K562 (cell line): ENCODE data around the gene USP11. TPM values are rescaled to one million over a fixed set of nuclear protein-coding genes. Genes with fewer than 3 reads are reported as not detected.

Experiments
- ATAC-seq: fragments of 200-7000 bp; cut with Tn5 transposase; 3 replicates; pipeline ENCODE4 v1.9.1; 2020; ENCODE audit warnings: moderate library complexity
- BruUV-seq: library from RNA; stranded (reverse); fragments of 400-500 nt; replicated peaks from 2 replicates; lab custom pipeline; 2021; lab: Mats Ljungman, UMichigan
- CTCF ChIA-PET: fragments of 300-600 bp; formaldehyde crosslinking; extraction: SDS; loops from one replicate; lab custom pipeline; 2021; ENCODE audit warnings: low intra/inter-chr PET ratio; lab: Yijun Ruan, JAX
- POLR2A ChIA-PET: fragments of 300-600, 350-650 bp; sonication (Branson Sonifier 250); formaldehyde crosslinking; extraction: SDS; loops from one replicate; lab custom pipeline; 2021; ENCODE audit warnings: antibody characterized with exemption, inconsistent platforms; lab: Yijun Ruan, JAX
- DNase-seq, 4 experiments: peaks; one replicate each; pipeline versions ENCODE4 v3.0.0 to v3.0.0-alpha.2; 2011 to 2018; ENCODE audit warnings: low spot score in 3 of 4, mixed read lengths in 3 of 4; ENCODE audit errors: extremely low read depth in 1 of 4
- FAIRE-seq: peaks from 2 replicates; lab custom pipeline; 2011; peaks lifted over from hg19 to GRCh38; lab: Jason Lieb, UNC
- H2AFZ ChIP-seq: 2 replicates; pipeline ENCODE4 v1.6.0; 2011; ENCODE audit warnings: low read depth, low read length, control low read depth, inconsistent platforms
- H3K27ac ChIP-seq: fragments of 200-600 bp; 3 replicates; pipeline ENCODE4 v1.8.0; 2011; ENCODE audit warnings: low read depth, mild to moderate bottlenecking, control low read depth, inconsistent platforms, low read length, moderate library complexity, mixed read lengths; ENCODE audit errors: extremely low read depth
- H3K27me3 ChIP-seq, 2 experiments: fragments of 300-600 bp in 1 of 2; 2 replicates in 1 of 2; 3 replicates in 1 of 2; pipeline versions ENCODE4 v1.6.0 to v1.8.0; 2011; ENCODE audit warnings: inconsistent platforms in 2 of 2, low read length in 2 of 2, mild to moderate bottlenecking in 1 of 2, mixed read lengths in 1 of 2, moderate library complexity in 1 of 2; ENCODE audit not compliant: control insufficient read depth in 2 of 2, insufficient read depth in 2 of 2
- H3K36me3 ChIP-seq: fragments of 300-600 bp; 3 replicates; pipeline ENCODE4 v1.8.0; 2011; ENCODE audit warnings: mild to moderate bottlenecking, low read length, inconsistent platforms; ENCODE audit not compliant: control insufficient read depth, insufficient read depth
- H3K4me1 ChIP-seq, 2 experiments: fragments of 200-600 bp in 1 of 2; replicated peaks in 1 of 2; 2 replicates in 1 of 2; 3 replicates in 1 of 2; pipeline versions ENCODE4 v1.5.1 to v1.8.0; 2011; ENCODE audit warnings: inconsistent platforms in 2 of 2, low read length in 2 of 2, mild to moderate bottlenecking in 1 of 2, mixed read lengths in 1 of 2, moderate library complexity in 1 of 2; ENCODE audit not compliant: control insufficient read depth in 2 of 2, insufficient read depth in 2 of 2
- H3K4me2 ChIP-seq: 2 replicates; pipeline ENCODE4 v1.6.1; 2011; ENCODE audit warnings: low read length, control low read depth, inconsistent platforms, mixed read lengths; ENCODE audit not compliant: insufficient read depth
- H3K4me3 ChIP-seq: fragments of 200-600 bp; sonication (generic), shearing (Covaris generic); 2 replicates; pipeline ENCODE4 v1.5.1; 2016; ENCODE audit warnings: control low read depth, inconsistent platforms
- H3K79me2 ChIP-seq: fragments of 200-600 bp; 3 replicates; pipeline ENCODE4 v1.8.0; 2011; ENCODE audit warnings: low read length, inconsistent platforms; ENCODE audit not compliant: control insufficient read depth, insufficient read depth
- H3K9ac ChIP-seq, 2 experiments: 2 replicates each; pipeline versions ENCODE4 v1.6.0 to v1.6.1; 2011; ENCODE audit warnings: low read depth in 2 of 2, low read length in 2 of 2, control low read depth in 1 of 2, inconsistent platforms in 1 of 2, mild to moderate bottlenecking in 1 of 2, mixed read lengths in 1 of 2; ENCODE audit not compliant: insufficient read depth in 1 of 2
- H3K9me1 ChIP-seq: one replicate; pipeline ENCODE4 v1.6.0; 2011; ENCODE audit warnings: inconsistent platforms, mild to moderate bottlenecking, low read length, moderate library complexity; ENCODE audit not compliant: control insufficient read depth, insufficient read depth
- H3K9me3 ChIP-seq: replicated peaks from 2 replicates; pipeline ENCODE4 v1.5.1; 2011; ENCODE audit warnings: low read depth, low read length, inconsistent platforms; ENCODE audit not compliant: control insufficient read depth, insufficient read depth
- H4K20me1 ChIP-seq: replicated peaks from 2 replicates; pipeline ENCODE4 v1.6.1; 2011; ENCODE audit warnings: low read length, inconsistent platforms, mixed read lengths; ENCODE audit not compliant: control insufficient read depth, insufficient read depth
- CCAR2 ChIP-seq: fragments of 200-400 bp; formaldehyde crosslinking; IDR thresholded peaks from 2 replicates; pipeline ENCODE4 v1.6.1; 2017; ENCODE audit warnings: mild to moderate bottlenecking, low read depth, low read length
- CEBPG ChIP-seq, 3 experiments: fragments of 200-800 bp in 1 of 3; sonication (Bioruptor generic) in 1 of 3; sonication (generic) in 1 of 3; formaldehyde crosslinking in 1 of 3; IDR thresholded peaks in 2 of 3; conservative IDR thresholded peaks in 1 of 3; 2 replicates each; pipeline versions ENCODE4 v1.6.1 to v1.8.0; 2016 to 2022; ENCODE audit warnings: missing compliant biosample characterization in 2 of 3, missing genetic modification characterization in 2 of 3, mild to moderate bottlenecking in 1 of 3, missing genetic modification reagents in 1 of 3
- GABPA ChIP-seq: fragments of 200-800 bp; sonication (Bioruptor generic); conservative IDR thresholded peaks from 2 replicates; pipeline ENCODE4 v1.6.1; 2016; ENCODE audit warnings: low read depth, missing genetic modification characterization, missing compliant biosample characterization
- KLF13 ChIP-seq: fragments of 450-650 bp; IDR thresholded peaks from 2 replicates; pipeline ENCODE4 v1.6.1; 2016; ENCODE audit warnings: missing genetic modification characterization, low read depth, mild to moderate bottlenecking, missing compliant biosample characterization, moderate library complexity, borderline replicate concordance
- ZNF175 ChIP-seq: fragments of 200-800 bp; sonication (Bioruptor generic); IDR thresholded peaks from 2 replicates; pipeline ENCODE4 v1.6.1; 2016; ENCODE audit warnings: low read depth, mild to moderate bottlenecking, missing genetic modification characterization, missing compliant biosample characterization
- ZNF408 ChIP-seq: fragments of 250-450 bp; sonication (Bioruptor Pico); IDR thresholded peaks from 2 replicates; pipeline ENCODE4 v1.4.0; 2020; ENCODE audit warnings: low read depth, mild to moderate bottlenecking, moderate library complexity
- ZNF584 ChIP-seq: fragments of 200-800 bp; sonication (Bioruptor generic); IDR thresholded peaks from 2 replicates; pipeline ENCODE4 v1.6.1; 2016; ENCODE audit warnings: low read depth, mild to moderate bottlenecking, missing genetic modification characterization, missing compliant biosample characterization
- ZNF609 ChIP-seq: sonication (generic); formaldehyde crosslinking; IDR thresholded peaks from 2 replicates; pipeline ENCODE4 v1.8.1; 2023; ENCODE audit warnings: missing genetic modification reagents, mild to moderate bottlenecking, borderline replicate concordance
- WGBS: fragments of 100-300 bp; shearing (Covaris generic); methylation state at CpG from one replicate; pipeline ENCODE4 v1.1.6; 2016; ENCODE audit warnings: low coverage, mixed read lengths; ENCODE audit not compliant: insufficient coverage; ENCODE audit errors: missing lambda C conversion rate; 5-methylcytosine and 5-hydroxymethylcytosine counted together
- in situ Hi-C: fragments of 300-500 bp; cut with MboI; formaldehyde crosslinking; loops from 4 replicates; pipeline ENCODE4 v1.15.0; 2018; ENCODE audit warnings: inconsistent platforms, mixed read lengths
- intact Hi-C: fragments of 100-400 bp; cut with micrococcal nuclease; formaldehyde crosslinking; loops from 2 replicates; pipeline ENCODE4 v1.14.2; 2022
- polyA plus RNA-seq, 8 experiments: library from polyadenylated mRNA; depleted of rRNA in 4 of 8; stranded (reverse) in 5 of 8; unstranded in 3 of 8; fragments of >200 nt; fragmentation: Nextera tagmentation in 2 of 8; fragmentation: Illumina TruSeq in 1 of 8; extraction: Ambion mirVana in 2 of 8; extraction: Trizol in 1 of 8; gene quantifications; 2 replicates each; pipeline versions ENCODE4 v1.2.1 to v1.2.3, GENCODE V29; 2011 to 2014; ENCODE audit warnings: inconsistent platforms in 1 of 8, missing spikeins in 1 of 8
- total RNA-seq, 7 experiments: library from RNA; depleted of rRNA in 6 of 7; stranded (reverse); fragments of >200 nt in 6 of 7; fragmentation: Illumina TruSeq in 2 of 7; extraction: Trizol in 2 of 7; gene quantifications; 2 replicates each; pipeline versions ENCODE4 v1.2.1 to v1.2.3, GENCODE V29; 2011 to 2021; ENCODE audit warnings: low replicate concordance in 1 of 7

The USP11 gene
- total and polyA plus RNA-seq, 9 of the 15 experiments (the other 6 are each of a cell fraction or from before 2014, with no cell fraction given), result 2.5 to 29.0 (median 11.7) TPM

- POLR2A ChIA-PET, result interaction anchor here (0.9 to 1.0 kb wide), 3 partner anchors 11 to 16 kb away, joined by 3 to 4 read pairs (median 4); no protein-coding TSS in a partner anchor
These were observed 20.2 kb upstream of the USP11 start for GRCh38 chrX:47212381-47213293.

More at GRCh38 chrX:47212381-47213293, 20.2 kb upstream of the USP11 start:
- intact Hi-C loops, result no loop called here
- DNase-seq, result no peak
- H4K20me1 ChIP-seq, result 0 out of 2 replicates have a peak, but pooled peaks cover 5% of the 10 kb centered on the region
- in situ Hi-C loops, result no loop called here
- no peaks in the 10 kb centered on the region for H3K79me2 ChIP-seq
- H3K4me1 ChIP-seq, result peaks cover 4 to 6% of the 10 kb centered on the region in 2 experiments; a peak in 3 of 5 replicates
- no peak overlapping the region for H3K4me3 ChIP-seq
- no peak for FAIRE-seq
- ATAC-seq, result no peak
- CTCF ChIA-PET, result no interaction called here
- 92% methylated on average over 9 of the region's 12 CpGs for WGBS
- no peak overlapping the region for H3K27ac ChIP-seq
- TF ChIP-seq ZNF584 (CRISPR knock-in tag), result 0 out of 2 replicates have a peak, but pooled peaks have one; percentile 75
- TF ChIP-seq CEBPG (CRISPR knock-in tag; IDR thresholded peaks at IDR 0.05), result no peak
- peak in 1 of 2 experiments; percentile 51; a peak in 1 of 4 replicates for TF ChIP-seq CEBPG (tag; conservative IDR thresholded peaks at IDR 0.05 in 1 of 2, IDR thresholded peaks at IDR 0.05 in 1 of 2)
- no peak for TF ChIP-seq ZNF175 (CRISPR knock-in tag)
- no peak for TF ChIP-seq KLF13
- TF ChIP-seq CCAR2, result no peak
- TF ChIP-seq ZNF408 (CRISPR knock-in tag), result no peak
- TF ChIP-seq GABPA (tag), result no peak
- no peak for TF ChIP-seq ZNF609
- H3K9me3 ChIP-seq, result no peaks in the 10 kb centered on the region
- no peaks in the 10 kb centered on the region for H3K27me3 ChIP-seq
- H3K9me1 ChIP-seq, result no peaks in the 10 kb centered on the region
- H2AFZ ChIP-seq, result no peak overlapping the region
- no TSS peak for BruUV-seq
- H3K9ac ChIP-seq, result no peak overlapping the region
- no peak overlapping the region for H3K4me2 ChIP-seq
- H3K36me3 ChIP-seq, result peaks cover 78% of the 10 kb centered on the region
